Caco-2 (cell line): Measurements from ENCODE around the gene PPFIA1. TPM values are rescaled to one million over a fixed set of nuclear protein-coding genes. Genes with fewer than 3 reads are reported as not detected.

Experiments used
- BruUV-seq: library from RNA; stranded (reverse); fragments of 400-500 nt; replicated peaks from 2 replicates; lab custom pipeline; 2021; lab: Mats Ljungman, UMichigan
- CTCF ChIA-PET: fragments of 300-600 bp; sonication (Branson Sonifier 250); formaldehyde crosslinking; loops from one replicate; lab custom pipeline; 2022; ENCODE audit warnings: antibody characterized with exemption; lab: Charles Lee
- POLR2A ChIA-PET: fragments of 300-600 bp; sonication (Branson Sonifier 250); formaldehyde crosslinking; loops from one replicate; lab custom pipeline; 2022; ENCODE audit warnings: antibody characterized with exemption; lab: Charles Lee
- DNase-seq, 2 experiments: peaks; one replicate each; pipeline versions ENCODE4 v3.0.0 to v3.0.0-alpha.2; 2020 to 2022
- H3K27me3 ChIP-seq: replicated peaks from 2 replicates; pipeline ENCODE4 v1.6.0; 2011; ENCODE audit warnings: low read length; ENCODE audit not compliant: control insufficient read depth, insufficient read depth
- H3K36me3 ChIP-seq: 2 replicates; pipeline ENCODE4 v1.5.1; 2011; ENCODE audit warnings: low read length; ENCODE audit not compliant: control insufficient read depth, insufficient read depth
- H3K4me1 ChIP-seq: fragments of 250-450 bp; sonication (Bioruptor Pico); 2 replicates; pipeline ENCODE4 v1.5.1; 2020; ENCODE audit warnings: mild to moderate bottlenecking
- H3K4me3 ChIP-seq: 2 replicates; pipeline ENCODE4 v1.5.1; 2011; ENCODE audit warnings: low read depth, mild to moderate bottlenecking, control low read depth, low read length
- H3K9me3 ChIP-seq: fragments of 250-450 bp; sonication (Bioruptor Pico); 2 replicates; pipeline ENCODE4 v1.5.1; 2020; ENCODE audit warnings: mild to moderate bottlenecking, moderate library complexity
- H3K27ac Mint-ChIP-seq: one replicate; pipeline ENCODE4 v1.8.0; 2022; ENCODE audit warnings: mixed read lengths; ENCODE audit not compliant: unreplicated experiment
- H3K27me3 Mint-ChIP-seq: one replicate; pipeline ENCODE4 v1.8.0; 2022; ENCODE audit warnings: mixed read lengths; ENCODE audit not compliant: insufficient read depth, unreplicated experiment
- H3K36me3 Mint-ChIP-seq: one replicate; pipeline ENCODE4 v1.8.0; 2022; ENCODE audit warnings: mild to moderate bottlenecking, mixed read lengths; ENCODE audit not compliant: insufficient read depth, unreplicated experiment
- H3K4me1 Mint-ChIP-seq: one replicate; pipeline ENCODE4 v1.8.0; 2022; ENCODE audit warnings: low read depth, mixed read lengths; ENCODE audit not compliant: unreplicated experiment
- H3K4me3 Mint-ChIP-seq: one replicate; pipeline ENCODE4 v1.8.0; 2022; ENCODE audit warnings: mild to moderate bottlenecking, moderate library complexity, mixed read lengths; ENCODE audit not compliant: unreplicated experiment
- H3K9me3 Mint-ChIP-seq: one replicate; pipeline ENCODE4 v1.8.0; 2022; ENCODE audit warnings: mixed read lengths; ENCODE audit not compliant: unreplicated experiment
- CTCF ChIP-seq, 2 experiments: fragments of 200-600 bp in 1 of 2; IDR thresholded peaks; 1 replicate in 1 of 2; 2 replicates in 1 of 2; pipeline versions ENCODE4 v1.5.1 to v1.8.0; 2011 to 2022; ENCODE audit warnings: antibody characterized with exemption in 1 of 2, control low read depth in 1 of 2, inconsistent platforms in 1 of 2, low read depth in 1 of 2, low read length in 1 of 2, mild to moderate bottlenecking in 1 of 2, moderate library complexity in 1 of 2; ENCODE audit not compliant: insufficient read depth in 1 of 2, severe bottlenecking in 1 of 2, unreplicated experiment in 1 of 2
- intact Hi-C: fragments of 100-400 bp; cut with micrococcal nuclease; formaldehyde crosslinking; loops from one replicate; pipeline ENCODE4 v1.10.0; 2022; ENCODE audit not compliant: unreplicated experiment
- total RNA-seq: library from RNA; stranded (reverse); gene quantifications from 2 replicates; pipeline ENCODE4 v1.2.3, GENCODE V29; 2022

Gene PPFIA1
- total RNA-seq, 1 experiment from 2014 or later, result 148 TPM

GRCh38 chr11:70364745-70365543 is 94.5 kb downstream of the PPFIA1 start:
- Mint-ChIP-seq H3K4me1 (no peaks in the 10 kb centered on the region), H3K36me3 (peaks cover 80% of the 10 kb centered on the region), H3K9me3 (no peaks in the 10 kb centered on the region), H3K27me3 (no peaks in the 10 kb centered on the region), H3K27ac (no peak overlapping the region), H3K4me3 (no peak overlapping the region)
- DNase-seq, result no peak
- intact Hi-C loops, result no loop called here
- ChIA-PET POLR2A (no interaction called here), CTCF (interaction anchor here (0.5 to 1.2 kb wide), 2 partner anchors 82 to 151 kb away, joined by 4 to 5 read pairs; no protein-coding TSS in a partner anchor)
- no peaks in the 10 kb centered on the region for H3K9me3 ChIP-seq
- H3K27me3 ChIP-seq, result no peaks in the 10 kb centered on the region
- H3K36me3 ChIP-seq, result peaks cover 7% of the 10 kb centered on the region
- no peaks in the 10 kb centered on the region for H3K4me1 ChIP-seq
- no peak for TF ChIP-seq CTCF (IDR thresholded peaks at IDR 0.05; ENCODE audit: insufficient read depth in 1 of 2, low read depth in 1 of 2, low read length in 1 of 2, severe bottlenecking in 1 of 2, unreplicated experiment in 1 of 2)
- BruUV-seq, result no TSS peak
- no peak overlapping the region for H3K4me3 ChIP-seq

DNA sequence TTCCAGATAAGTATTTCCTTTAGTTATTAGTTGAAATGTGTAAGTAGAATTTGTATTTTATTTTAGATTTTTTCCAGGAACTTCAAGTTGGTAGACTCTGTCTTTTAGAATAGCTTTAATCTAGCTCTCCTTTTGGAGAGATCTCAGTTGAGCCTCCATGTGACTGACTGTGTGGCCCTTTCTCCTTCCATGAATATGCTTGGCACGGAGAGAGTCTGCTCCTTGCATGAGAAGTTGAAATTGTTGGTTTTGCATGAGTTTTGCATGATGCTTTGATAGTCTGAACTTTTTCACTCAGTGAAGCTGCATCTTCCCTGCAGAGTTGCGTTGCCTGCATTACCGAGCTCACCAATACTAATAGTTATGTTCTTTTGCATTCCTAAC is 95.0 kb downstream of the PPFIA1 start:
- POLR2A ChIA-PET, result no interaction called here

DNA sequence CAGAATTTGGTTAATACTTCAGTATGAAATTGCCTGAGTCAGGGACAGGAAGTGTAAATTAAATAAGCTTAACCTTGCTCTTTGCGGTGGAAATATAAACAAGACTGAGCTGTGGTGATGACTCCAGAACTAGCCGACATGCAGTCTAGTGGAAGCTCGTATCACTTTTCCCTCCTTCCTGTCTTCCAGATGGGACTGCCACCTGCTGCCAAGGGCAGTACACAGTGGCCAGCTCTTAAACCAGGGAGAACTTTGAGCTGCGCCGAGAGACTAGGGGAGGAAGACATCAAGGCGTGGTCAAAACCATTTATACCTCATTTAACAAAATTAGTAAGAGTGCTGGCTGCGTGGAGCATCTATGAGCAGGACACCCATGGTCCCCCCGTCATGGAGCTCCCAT is 96.6 kb downstream of the PPFIA1 start:
- intact Hi-C loops, result no loop called here
- BruUV-seq, result no TSS peak
- ChIA-PET CTCF (no interaction called here), POLR2A (no interaction called here)
- no peak for DNase-seq
- Mint-ChIP-seq H3K4me3 (no peak overlapping the region), H3K4me1 (no peaks in the 10 kb centered on the region), H3K36me3 (peaks cover 69% of the 10 kb centered on the region), H3K27ac (no peak overlapping the region), H3K27me3 (no peaks in the 10 kb centered on the region), H3K9me3 (peaks cover 11% of the 10 kb centered on the region)
- Histone ChIP-seq H3K27me3 (no peaks in the 10 kb centered on the region), H3K9me3 (no peaks in the 10 kb centered on the region), H3K36me3 (peaks cover 7% of the 10 kb centered on the region), H3K4me3 (no peak overlapping the region), H3K4me1 (no peaks in the 10 kb centered on the region)
- no peak for TF ChIP-seq CTCF (IDR thresholded peaks at IDR 0.05; ENCODE audit: insufficient read depth in 1 of 2, low read depth in 1 of 2, low read length in 1 of 2, severe bottlenecking in 1 of 2, unreplicated experiment in 1 of 2)

More for the DNA sequence above, 95.0 kb downstream of the PPFIA1 start:
- H3K4me1 ChIP-seq, result no peaks in the 10 kb centered on the region
- BruUV-seq, result no TSS peak
- no peak for TF ChIP-seq CTCF (IDR thresholded peaks at IDR 0.05; ENCODE audit: insufficient read depth in 1 of 2, low read depth in 1 of 2, low read length in 1 of 2, severe bottlenecking in 1 of 2, unreplicated experiment in 1 of 2)
- Mint-ChIP-seq H3K27ac (no peak overlapping the region), H3K9me3 (no peaks in the 10 kb centered on the region), H3K36me3 (peaks cover 77% of the 10 kb centered on the region), H3K4me3 (no peak overlapping the region), H3K4me1 (no peaks in the 10 kb centered on the region), H3K27me3 (no peaks in the 10 kb centered on the region)
- intact Hi-C loops, result no loop called here
- DNase-seq, result no peak
- H3K4me3 ChIP-seq, result no peak overlapping the region
- H3K9me3 ChIP-seq, result no peaks in the 10 kb centered on the region
- H3K36me3 ChIP-seq, result peaks cover 7% of the 10 kb centered on the region
- CTCF ChIA-PET, result interaction anchor here (0.5 to 1.2 kb wide), 2 partner anchors 82 to 152 kb away, joined by 4 to 5 read pairs; no protein-coding TSS in a partner anchor
- no peaks in the 10 kb centered on the region for H3K27me3 ChIP-seq
